Measurements from ENCODE around the gene PTPRG. TPM values are rescaled to one million over a fixed set of nuclear protein-coding genes. Genes with fewer than 3 reads are reported as not detected.

Gene PTPRG
- polyA plus RNA-seq, 3 donors: not detected

DNA sequence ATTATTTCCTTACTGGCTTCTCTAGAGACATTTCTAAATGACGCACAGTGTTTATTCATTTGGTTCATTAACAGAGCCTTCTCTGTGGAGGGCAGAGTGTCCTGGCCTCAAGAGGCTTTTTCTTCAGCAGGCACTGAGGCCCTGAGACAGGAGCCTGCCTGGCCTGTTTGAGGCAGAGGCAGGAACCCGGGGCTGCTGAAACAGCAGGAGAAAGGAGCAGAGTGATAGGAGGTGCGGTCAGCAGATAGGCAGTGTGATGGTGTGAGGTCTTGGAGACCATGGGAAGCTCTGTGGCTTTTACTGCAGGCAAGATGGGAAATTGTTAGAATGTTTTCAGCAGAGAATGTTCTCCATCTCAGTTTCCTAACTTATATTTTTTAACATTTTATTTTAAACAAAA lies 453.7 kb downstream of the PTPRG start:
- H3K9me3 Mint-ChIP-seq: peaks cover 0 to 21% (median 4%) of the 10 kb centered on the region in 7 donors
- Histone ChIP-seq H3K4me1 (ENCODE audit: control insufficient read depth in 1 of 2, insufficient read depth in 2 of 2, low read length in 2 of 2) (no peaks in the 10 kb centered on the region), H4K20me1 (ENCODE audit: insufficient read depth, low read length) (no peaks in the 10 kb centered on the region), H2AFZ (ENCODE audit: insufficient read depth, low read depth, low read length, poor library complexity, severe bottlenecking) (no peak overlapping the region), H3K9ac (ENCODE audit: insufficient read depth, low read length, poor library complexity, severe bottlenecking) (no peak overlapping the region), H3K9me3 (replicated peaks in 1 of 2; ENCODE audit: control insufficient read depth in 1 of 2, insufficient read depth in 1 of 2, low read length in 2 of 2) (peaks cover 0 to 7% of the 10 kb centered on the region in 2 donors), H3K27ac (ENCODE audit: low read depth in 1 of 2, low read length in 2 of 2) (no peak overlapping the region), H3K27me3 (ENCODE audit: control insufficient read depth in 2 of 2, insufficient read depth in 2 of 2, low read length in 2 of 2) (no peaks in the 10 kb centered on the region), H3K4me2 (replicated peaks; ENCODE audit: extremely low read depth, low read length, poor library complexity, severe bottlenecking) (no peak overlapping the region), H3K36me3 (replicated peaks in 1 of 2; ENCODE audit: control insufficient read depth in 1 of 2, insufficient read depth in 2 of 2, low read length in 2 of 2) (no peaks in the 10 kb centered on the region), H3K4me3 (replicated peaks in 1 of 3; ENCODE audit: low read depth in 2 of 3, low read length in 3 of 3) (no peak overlapping the region), H3K79me2 (ENCODE audit: insufficient read depth, low read length) (no peaks in the 10 kb centered on the region)
- no peak overlapping the region for H3K27ac Mint-ChIP-seq
- no peak for DNase-seq
- TF ChIP-seq, protein P1, sequence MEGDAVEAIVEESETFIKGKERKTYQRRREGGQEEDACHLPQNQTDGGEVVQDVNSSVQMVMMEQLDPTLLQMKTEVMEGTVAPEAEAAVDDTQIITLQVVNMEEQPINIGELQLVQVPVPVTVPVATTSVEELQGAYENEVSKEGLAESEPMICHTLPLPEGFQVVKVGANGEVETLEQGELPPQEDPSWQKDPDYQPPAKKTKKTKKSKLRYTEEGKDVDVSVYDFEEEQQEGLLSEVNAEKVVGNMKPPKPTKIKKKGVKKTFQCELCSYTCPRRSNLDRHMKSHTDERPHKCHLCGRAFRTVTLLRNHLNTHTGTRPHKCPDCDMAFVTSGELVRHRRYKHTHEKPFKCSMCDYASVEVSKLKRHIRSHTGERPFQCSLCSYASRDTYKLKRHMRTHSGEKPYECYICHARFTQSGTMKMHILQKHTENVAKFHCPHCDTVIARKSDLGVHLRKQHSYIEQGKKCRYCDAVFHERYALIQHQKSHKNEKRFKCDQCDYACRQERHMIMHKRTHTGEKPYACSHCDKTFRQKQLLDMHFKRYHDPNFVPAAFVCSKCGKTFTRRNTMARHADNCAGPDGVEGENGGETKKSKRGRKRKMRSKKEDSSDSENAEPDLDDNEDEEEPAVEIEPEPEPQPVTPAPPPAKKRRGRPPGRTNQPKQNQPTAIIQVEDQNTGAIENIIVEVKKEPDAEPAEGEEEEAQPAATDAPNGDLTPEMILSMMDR (IDR thresholded peaks at IDR 0.05): no peak
- H3K27me3 Mint-ChIP-seq (ENCODE audit: low read depth in 3 of 3): peaks cover 1 to 2% (median 1%) of the 10 kb centered on the region in 3 donors
- no peaks in the 10 kb centered on the region for H3K4me1 Mint-ChIP-seq
- WGBS (ENCODE audit: insufficient coverage): 93% methylated on average over 3 of the region's 3 CpGs
- intact Hi-C loops (cut with micrococcal nuclease): no loop called here
- H3K36me3 Mint-ChIP-seq: no peaks in the 10 kb centered on the region
- H3K4me3 Mint-ChIP-seq: no peak overlapping the region

GRCh38 chr3:62019906-62020305 lies 458.5 kb downstream of the PTPRG start:
- no CpG with 5 or more reads among the region's 1 CpG for WGBS (ENCODE audit: insufficient coverage)
- peaks cover 0 to 1% (median 1%) of the 10 kb centered on the region in 3 donors for H3K27me3 Mint-ChIP-seq (ENCODE audit: low read depth in 3 of 3)
- H3K9me3 ChIP-seq (replicated peaks in 1 of 2; ENCODE audit: control insufficient read depth in 1 of 2, insufficient read depth in 1 of 2, low read length in 2 of 2): peaks cover 0 to 7% of the 10 kb centered on the region in 2 donors

More at GRCh38 chr3:62019906-62020305, 458.5 kb downstream of the PTPRG start:
- no peak overlapping the region for H3K4me2 ChIP-seq (replicated peaks; ENCODE audit: extremely low read depth, low read length, poor library complexity, severe bottlenecking)
- Mint-ChIP-seq H3K9me3 (peaks cover 0 to 16% (median 3%) of the 10 kb centered on the region in 7 donors), H3K36me3 (no peaks in the 10 kb centered on the region), H3K4me3 (no peak overlapping the region), H3K27ac (no peak overlapping the region), H3K4me1 (no peaks in the 10 kb centered on the region)
- H3K79me2 ChIP-seq (ENCODE audit: insufficient read depth, low read length): no peaks in the 10 kb centered on the region
- H4K20me1 ChIP-seq (ENCODE audit: insufficient read depth, low read length): no peaks in the 10 kb centered on the region
- TF ChIP-seq, protein P1 (IDR thresholded peaks at IDR 0.05): no peak
- no peak for DNase-seq
- no peak overlapping the region for H2AFZ ChIP-seq (ENCODE audit: insufficient read depth, low read depth, low read length, poor library complexity, severe bottlenecking)
- no peak overlapping the region for H3K9ac ChIP-seq (ENCODE audit: insufficient read depth, low read length, poor library complexity, severe bottlenecking)
- intact Hi-C loops (cut with micrococcal nuclease): no loop called here
- no peak overlapping the region for H3K27ac ChIP-seq (ENCODE audit: low read depth in 1 of 2, low read length in 2 of 2)
- no peak overlapping the region for H3K4me3 ChIP-seq (replicated peaks in 1 of 3; ENCODE audit: low read depth in 2 of 3, low read length in 3 of 3)
- H3K4me1 ChIP-seq (ENCODE audit: control insufficient read depth in 1 of 2, insufficient read depth in 2 of 2, low read length in 2 of 2): no peaks in the 10 kb centered on the region
- H3K27me3 ChIP-seq (ENCODE audit: control insufficient read depth in 2 of 2, insufficient read depth in 2 of 2, low read length in 2 of 2): no peaks in the 10 kb centered on the region
- no peaks in the 10 kb centered on the region for H3K36me3 ChIP-seq (replicated peaks in 1 of 2; ENCODE audit: control insufficient read depth in 1 of 2, insufficient read depth in 2 of 2, low read length in 2 of 2)
